Calu3 (cell line): Measurements from ENCODE around the gene MIDN. TPM values are rescaled to one million over a fixed set of nuclear protein-coding genes. Genes with fewer than 3 reads are reported as not detected.
"Not testable (repeated sequence)": the region's sequence is repeated elsewhere in the genome, so short reads cannot be mapped to it uniquely, and the experiment has no call there.

Experiments
- BruUV-seq: library from RNA; stranded (reverse); fragments of 400-500 nt; replicated peaks from 2 replicates; lab custom pipeline; 2021; lab: Mats Ljungman, UMichigan
- CTCF ChIA-PET: fragments of 300-600 bp; sonication (Branson Sonifier 250); formaldehyde crosslinking; loops from one replicate; lab custom pipeline; 2022; ENCODE audit warnings: antibody characterized with exemption; lab: Charles Lee
- DNase-seq: peaks from one replicate; pipeline ENCODE4 v3.0.0; 2022
- H3K27ac Mint-ChIP-seq: one replicate; pipeline ENCODE4 v1.8.0; 2022; ENCODE audit warnings: mixed read lengths; ENCODE audit not compliant: unreplicated experiment
- H3K27me3 Mint-ChIP-seq: one replicate; pipeline ENCODE4 v1.8.0; 2022; ENCODE audit warnings: mixed read lengths; ENCODE audit not compliant: unreplicated experiment
- H3K36me3 Mint-ChIP-seq: one replicate; pipeline ENCODE4 v1.8.0; 2022; ENCODE audit warnings: mild to moderate bottlenecking, moderate library complexity, mixed read lengths; ENCODE audit not compliant: insufficient read depth, unreplicated experiment
- H3K4me1 Mint-ChIP-seq: one replicate; pipeline ENCODE4 v1.8.0; 2022; ENCODE audit warnings: mild to moderate bottlenecking, low read depth, mixed read lengths; ENCODE audit not compliant: unreplicated experiment
- H3K4me3 Mint-ChIP-seq: one replicate; pipeline ENCODE4 v1.8.0; 2022; ENCODE audit warnings: mild to moderate bottlenecking, low read depth, moderate library complexity, mixed read lengths; ENCODE audit not compliant: unreplicated experiment
- H3K9me3 Mint-ChIP-seq: one replicate; pipeline ENCODE4 v1.8.0; 2022; ENCODE audit warnings: low read depth, mixed read lengths; ENCODE audit not compliant: unreplicated experiment
- CTCF ChIP-seq: fragments of 200-600 bp; IDR thresholded peaks from one replicate; pipeline ENCODE4 v1.8.0; 2022; ENCODE audit warnings: antibody characterized with exemption; ENCODE audit not compliant: unreplicated experiment
- intact Hi-C: fragments of 100-400 bp; cut with micrococcal nuclease; formaldehyde crosslinking; loops from one replicate; pipeline ENCODE4 v1.10.0; 2022; ENCODE audit not compliant: unreplicated experiment
- total RNA-seq: library from RNA; stranded (reverse); gene quantifications from 2 replicates; pipeline ENCODE4 v1.2.3, GENCODE V29; 2022

Gene MIDN
- total RNA-seq, 1 experiment from 2014 or later = 61.8 TPM

GRCh38 chr19:1244693-1245451 is 3.5 kb upstream of the MIDN start:
- Mint-ChIP-seq H3K27ac (no peak overlapping the region), H3K9me3 (no peaks in the 10 kb centered on the region), H3K27me3 (no peaks in the 10 kb centered on the region), H3K4me1 (peaks cover 16% of the 10 kb centered on the region), H3K36me3 (peaks cover 29% of the 10 kb centered on the region), H3K4me3 (no peak overlapping the region)
- intact Hi-C loops = no loop called here
- CTCF ChIA-PET = interaction anchor here (0.6 to 2.9 kb wide), 10 partner anchors 8 to 39 kb away, joined by 3 to 177 read pairs (median 5); partner anchors contain the start of genes CIRBP and FAM174C
- DNase-seq = no peak
- no TSS peak for BruUV-seq
- TF ChIP-seq CTCF = no peak

- Mint-ChIP-seq H3K4me1 (peaks cover 16% of the 10 kb centered on the region), H3K9me3 (no peaks in the 10 kb centered on the region), H3K4me3 (no peak overlapping the region), H3K27ac (no peak overlapping the region), H3K27me3 (no peaks in the 10 kb centered on the region), H3K36me3 (peaks cover 36% of the 10 kb centered on the region)
- intact Hi-C loops = no loop called here
- CTCF ChIA-PET = interaction anchor here (2.9 kb wide), 1 partner anchor 20 kb away, joined by 177 read pairs; no protein-coding TSS in a partner anchor
- no peak for DNase-seq
- no peak for TF ChIP-seq CTCF
- BruUV-seq = no TSS peak
Observed at GRCh38 chr19:1245494-1246264, 2.7 kb upstream of the MIDN start.

DNA sequence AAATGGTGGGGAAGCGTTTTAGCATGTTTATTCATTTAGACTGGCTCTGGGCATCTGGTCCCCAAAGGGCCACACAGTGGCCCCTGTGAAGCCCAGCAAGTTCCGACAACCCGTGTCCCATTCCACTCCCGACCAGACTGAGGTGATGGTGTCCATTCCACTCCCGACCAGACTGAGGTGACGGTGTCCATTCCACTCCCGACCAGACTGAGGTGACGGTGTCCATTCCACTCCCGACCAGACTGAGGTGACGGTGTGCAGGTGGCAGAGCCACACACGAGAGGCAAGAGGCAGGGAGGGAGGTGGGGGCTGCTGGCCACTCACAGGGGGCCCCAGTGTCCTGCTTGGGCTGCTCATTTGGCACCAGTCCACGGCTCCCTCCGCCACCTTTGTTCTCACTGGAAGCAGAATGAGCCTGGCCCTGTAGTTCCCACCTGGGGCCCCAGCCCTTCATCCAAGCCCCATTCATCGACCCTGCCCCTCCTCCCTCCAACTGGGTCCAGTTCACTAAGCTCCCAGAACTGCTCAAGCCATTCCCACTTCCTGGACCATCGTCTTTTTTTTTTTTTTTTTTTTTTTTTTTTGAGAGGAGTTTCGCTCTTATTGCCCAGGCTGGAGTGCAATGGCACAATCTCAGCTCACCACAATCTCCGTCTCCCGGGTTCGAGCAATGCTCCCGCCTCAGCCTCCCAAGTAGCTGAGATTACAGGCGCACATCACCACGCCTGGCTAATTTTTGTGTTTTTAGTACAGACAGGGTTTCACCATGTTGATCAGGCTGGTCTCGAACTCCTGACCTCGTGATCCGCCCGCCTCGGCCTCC is 1.9 kb upstream of the MIDN start:
- H3K4me3 Mint-ChIP-seq, H3K27me3 Mint-ChIP-seq, intact Hi-C loops, BruUV-seq, DNase-seq, H3K27ac Mint-ChIP-seq, H3K9me3 Mint-ChIP-seq: not testable (repeated sequence)
- CTCF ChIA-PET = interaction anchor here (0.9 kb wide), 1 partner anchor 20 kb away, joined by 4 read pairs; no protein-coding TSS in a partner anchor
- Mint-ChIP-seq H3K4me1 (peaks cover 11% of the 10 kb centered on the region), H3K36me3 (peaks cover 39% of the 10 kb centered on the region)

DNA sequence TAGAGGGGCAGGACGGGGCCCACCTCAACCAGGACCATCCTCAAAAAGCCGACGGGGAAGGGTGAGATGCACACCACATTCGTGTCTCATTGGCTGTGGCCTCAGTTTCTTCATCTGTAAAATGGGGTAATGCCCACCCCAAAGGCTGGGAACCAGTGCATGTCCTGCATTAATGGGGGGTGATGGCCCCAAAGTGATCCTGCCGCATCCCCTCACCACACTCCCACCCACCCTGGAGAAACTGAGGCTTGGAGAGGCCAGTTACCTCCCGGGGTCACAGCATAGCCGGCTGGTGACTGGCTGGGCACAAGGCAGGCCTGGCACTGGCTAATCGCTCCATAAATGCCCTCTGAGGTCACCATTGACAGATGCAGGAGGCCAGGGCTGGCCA is 640 bp upstream of the MIDN start:
- H3K4me1 Mint-ChIP-seq = peaks cover 7% of the 10 kb centered on the region
- H3K36me3 Mint-ChIP-seq = peaks cover 41% of the 10 kb centered on the region
- BruUV-seq = TSS peak; percentile 31
- CTCF ChIA-PET = no interaction called here
- DNase-seq = no peak
- no peak overlapping the region for H3K4me3 Mint-ChIP-seq
- no peaks in the 10 kb centered on the region for H3K27me3 Mint-ChIP-seq
- H3K9me3 Mint-ChIP-seq = no peaks in the 10 kb centered on the region
- no peak overlapping the region for H3K27ac Mint-ChIP-seq
- no peak for TF ChIP-seq CTCF
- intact Hi-C loops = no loop called here
